GM23338 (cell line): ENCODE results near the gene PIR. TPM values are rescaled to one million over a fixed set of nuclear protein-coding genes. Genes with fewer than 3 reads are reported as not detected.

Experiments used
- ATAC-seq: fragments of 200-7000 bp; cut with Tn5 transposase; 3 replicates; pipeline ENCODE4 v1.9.1; 2020
- DNase-seq: peaks from one replicate; pipeline ENCODE4 v3.0.0-alpha.2; 2015; ENCODE audit warnings: low spot score
- H2AFZ ChIP-seq: fragments of 200-600 bp; sonication (generic); 2 replicates; pipeline ENCODE4 v1.8.0; 2016; ENCODE audit warnings: antibody characterized with exemption, mild to moderate bottlenecking, moderate library complexity
- H3F3A ChIP-seq: fragments of 200-600 bp; sonication (generic); replicated peaks from 2 replicates; pipeline ENCODE4 v1.8.0; 2017; ENCODE audit warnings: antibody characterized with exemption, mixed run types, low read depth
- H3K27ac ChIP-seq: fragments of 200-600 bp; sonication (generic); 2 replicates; pipeline ENCODE4 v1.6.1; 2016; ENCODE audit warnings: low read depth
- H3K27me3 ChIP-seq: fragments of 200-600 bp; sonication (generic); 2 replicates; pipeline ENCODE4 v1.8.0; 2016; ENCODE audit warnings: mild to moderate bottlenecking, mixed run types, moderate library complexity; ENCODE audit not compliant: insufficient read depth
- H3K36me3 ChIP-seq: fragments of 200-600 bp; sonication (generic); 2 replicates; pipeline ENCODE4 v1.8.0; 2016; ENCODE audit warnings: mild to moderate bottlenecking; ENCODE audit not compliant: insufficient read depth
- H3K4me1 ChIP-seq: fragments of 200-600 bp; sonication (generic); 2 replicates; pipeline ENCODE4 v1.8.0; 2016; ENCODE audit warnings: mild to moderate bottlenecking, moderate library complexity; ENCODE audit not compliant: insufficient read depth
- H3K4me2 ChIP-seq: fragments of 200-600 bp; sonication (generic); 2 replicates; pipeline ENCODE4 v1.7.1; 2017; ENCODE audit warnings: mixed run types
- H3K4me3 ChIP-seq: fragments of 200-600 bp; sonication (generic); 2 replicates; pipeline ENCODE4 v1.6.1; 2016; ENCODE audit warnings: mixed run types
- H3K79me2 ChIP-seq: fragments of 200-600 bp; sonication (generic); replicated peaks from 2 replicates; pipeline ENCODE4 v1.8.0; 2017; ENCODE audit warnings: mild to moderate bottlenecking; ENCODE audit not compliant: insufficient read depth
- H3K9me2 ChIP-seq: fragments of 200-600 bp; sonication (generic); 2 replicates; pipeline ENCODE4 v1.8.0; 2017; ENCODE audit not compliant: insufficient read depth
- H4K20me1 ChIP-seq: fragments of 200-600 bp; sonication (generic); replicated peaks from 2 replicates; pipeline ENCODE4 v1.8.0; 2017; ENCODE audit warnings: mild to moderate bottlenecking; ENCODE audit not compliant: insufficient read depth
- H3K27ac Mint-ChIP-seq: 2 replicates; pipeline ENCODE4 v1.8.0; 2020; ENCODE audit warnings: inconsistent platforms, mild to moderate bottlenecking, moderate library complexity, mixed read lengths
- H3K27me3 Mint-ChIP-seq: 3 replicates; pipeline ENCODE4 v1.8.0; 2022; ENCODE audit warnings: low read depth, mild to moderate bottlenecking, moderate library complexity, mixed read lengths, inconsistent platforms; ENCODE audit not compliant: insufficient read depth, poor library complexity
- H3K36me3 Mint-ChIP-seq: 3 replicates; pipeline ENCODE4 v1.8.0; 2021; ENCODE audit warnings: low read depth, mild to moderate bottlenecking, inconsistent platforms, moderate library complexity, mixed read lengths
- H3K4me1 Mint-ChIP-seq: 3 replicates; pipeline ENCODE4 v1.8.0; 2020; ENCODE audit warnings: mild to moderate bottlenecking, inconsistent platforms, mixed read lengths
- H3K4me3 Mint-ChIP-seq: 3 replicates; pipeline ENCODE4 v1.8.0; 2021; ENCODE audit warnings: moderate library complexity, mild to moderate bottlenecking, inconsistent platforms, mixed read lengths
- H3K9me3 Mint-ChIP-seq: 3 replicates; pipeline ENCODE4 v1.8.0; 2020; ENCODE audit warnings: moderate library complexity, mild to moderate bottlenecking, inconsistent platforms, mixed read lengths
- CREB1 ChIP-seq: fragments of 250-450 bp; sonication (Bioruptor Pico); IDR thresholded peaks from 2 replicates; pipeline ENCODE4 v1.5.0; 2020; ENCODE audit warnings: low read depth, mild to moderate bottlenecking, moderate library complexity
- CTCF ChIP-seq, 2 experiments: fragments of 200-600 bp in 1 of 2; sonication (generic) in 1 of 2; conservative IDR thresholded peaks; 2 replicates each; pipeline versions ENCODE4 v1.5.1 to v1.6.1; 2016 to 2017; ENCODE audit warnings: antibody characterized with exemption in 2 of 2, low read depth in 2 of 2, mild to moderate bottlenecking in 2 of 2, moderate library complexity in 1 of 2
- ETS1 ChIP-seq: IDR thresholded peaks from 2 replicates; pipeline ENCODE4 v1.6.1; 2016; ENCODE audit warnings: antibody characterized with exemption
- EZH2 ChIP-seq: fragments of 200-600 bp; sonication (generic); IDR thresholded peaks from one replicate; pipeline ENCODE4 v1.8.0; 2017; ENCODE audit warnings: antibody characterized with exemption, mild to moderate bottlenecking, low read depth; ENCODE audit not compliant: unreplicated experiment
- EZH2phosphoT487 ChIP-seq: fragments of 200-600 bp; sonication (generic); IDR thresholded peaks from one replicate; pipeline ENCODE4 v1.8.1; 2018; ENCODE audit warnings: antibody characterized with exemption; ENCODE audit not compliant: unreplicated experiment
- JUNB ChIP-seq: IDR thresholded peaks from one replicate; pipeline ENCODE4 v1.6.1; 2016; ENCODE audit warnings: antibody characterized with exemption; ENCODE audit not compliant: unreplicated experiment
- NANOG ChIP-seq: IDR thresholded peaks from 2 replicates; pipeline ENCODE4 v1.6.1; 2016; ENCODE audit warnings: antibody characterized with exemption, borderline replicate concordance
- POLR2AphosphoS5 ChIP-seq: IDR thresholded peaks from 2 replicates; pipeline ENCODE4 v1.6.1; 2016; ENCODE audit warnings: antibody characterized with exemption, low read depth
- REST ChIP-seq: IDR thresholded peaks from one replicate; pipeline ENCODE4 v1.6.1; 2018; ENCODE audit warnings: antibody characterized with exemption; ENCODE audit not compliant: unreplicated experiment
- STAT1 ChIP-seq: IDR thresholded peaks from one replicate; pipeline ENCODE4 v1.6.1; 2016; ENCODE audit warnings: antibody characterized with exemption; ENCODE audit not compliant: unreplicated experiment
- ZNF114 ChIP-seq: fragments of 250-450 bp; sonication (Bioruptor Pico); IDR thresholded peaks from 2 replicates; pipeline ENCODE4 v1.5.0; 2020; ENCODE audit warnings: mild to moderate bottlenecking, moderate library complexity
- ZNF331 ChIP-seq: fragments of 250-450 bp; sonication (Bioruptor Pico); IDR thresholded peaks from 2 replicates; pipeline ENCODE4 v1.5.0; 2020; ENCODE audit warnings: low read depth, mild to moderate bottlenecking, moderate library complexity
- ZNF462 ChIP-seq: fragments of 250-450 bp; sonication (Bioruptor Pico); IDR thresholded peaks from 2 replicates; pipeline ENCODE4 v1.5.0; 2020; ENCODE audit warnings: mild to moderate bottlenecking, moderate library complexity
- polyA plus RNA-seq: library from polyadenylated mRNA; unstranded; fragments of >200 nt; fragmentation: Nextera tagmentation; extraction: Ambion mirVana; gene quantifications from 2 replicates; pipeline ENCODE4 v1.2.1, GENCODE V29; 2016
- total RNA-seq: library from RNA; depleted of rRNA; stranded (reverse); fragments of >200 nt; shearing (Covaris generic); gene quantifications from 2 replicates; pipeline ENCODE4 v1.2.3, GENCODE V29; 2014

Gene PIR
- total and polyA plus RNA-seq, 2 experiments from 2014 or later, result 13.1 to 25.2 TPM

- Mint-ChIP-seq H3K4me3 (no peak overlapping the region), H3K27ac (no peak overlapping the region), H3K9me3 (no peaks in the 10 kb centered on the region), H3K36me3 (no peaks in the 10 kb centered on the region; the same call in 2 of the 3 replicates), H3K27me3 (peaks cover 11% of the 10 kb centered on the region), H3K4me1 (no peaks in the 10 kb centered on the region)
- H3K4me2 ChIP-seq, result no peak overlapping the region
- no peak overlapping the region for H2AFZ ChIP-seq
- no peaks in the 10 kb centered on the region for H3F3A ChIP-seq
- TF ChIP-seq CREB1 (no peak), ZNF331 (CRISPR knock-in tag) (no peak), EZH2 (no peak), POLR2AphosphoS5 (no peak), ETS1 (no peak), NANOG (no peak), REST (no peak), STAT1 (no peak), ZNF114 (CRISPR knock-in tag) (no peak), CTCF (conservative IDR thresholded peaks at IDR 0.05; ENCODE audit: low read depth in 2 of 2) (no peak), EZH2phosphoT487 (no peak), ZNF462 (CRISPR knock-in tag) (no peak), JUNB (no peak)
- H3K9me2 ChIP-seq, result no peaks in the 10 kb centered on the region
- H3K79me2 ChIP-seq, result no peaks in the 10 kb centered on the region
- H3K36me3 ChIP-seq, result no peaks in the 10 kb centered on the region
- H3K27ac ChIP-seq, result no peak overlapping the region
- no peak overlapping the region for H3K4me3 ChIP-seq
- H4K20me1 ChIP-seq, result no peaks in the 10 kb centered on the region
- DNase-seq (no peak), ATAC-seq (no peak)
- no peaks in the 10 kb centered on the region for H3K27me3 ChIP-seq
- no peaks in the 10 kb centered on the region for H3K4me1 ChIP-seq
Measured at GRCh38 chrX:15438332-15438731, 54.8 kb downstream of the PIR start.
